D721Med (cell line): ENCODE measurements around the gene E2F8.

ENCODE experiments used
- DNase-seq: peaks from one replicate; pipeline ENCODE4 v3.0.0; 2011; ENCODE audit warnings: low spot score; ENCODE audit not compliant: insufficient read length
- FAIRE-seq: peaks from 2 replicates; lab custom pipeline; 2011; peaks lifted over from hg19 to GRCh38; lab: Jason Lieb, UNC
- TF ChIP-seq, protein P1 (sequence below): IDR thresholded peaks from 2 replicates; pipeline ENCODE4 v1.5.1; 2012; ENCODE audit warnings: mild to moderate bottlenecking, control low read depth; ENCODE audit not compliant: insufficient read depth; ENCODE audit errors: missing control alignments

The E2F8 gene

DNA sequence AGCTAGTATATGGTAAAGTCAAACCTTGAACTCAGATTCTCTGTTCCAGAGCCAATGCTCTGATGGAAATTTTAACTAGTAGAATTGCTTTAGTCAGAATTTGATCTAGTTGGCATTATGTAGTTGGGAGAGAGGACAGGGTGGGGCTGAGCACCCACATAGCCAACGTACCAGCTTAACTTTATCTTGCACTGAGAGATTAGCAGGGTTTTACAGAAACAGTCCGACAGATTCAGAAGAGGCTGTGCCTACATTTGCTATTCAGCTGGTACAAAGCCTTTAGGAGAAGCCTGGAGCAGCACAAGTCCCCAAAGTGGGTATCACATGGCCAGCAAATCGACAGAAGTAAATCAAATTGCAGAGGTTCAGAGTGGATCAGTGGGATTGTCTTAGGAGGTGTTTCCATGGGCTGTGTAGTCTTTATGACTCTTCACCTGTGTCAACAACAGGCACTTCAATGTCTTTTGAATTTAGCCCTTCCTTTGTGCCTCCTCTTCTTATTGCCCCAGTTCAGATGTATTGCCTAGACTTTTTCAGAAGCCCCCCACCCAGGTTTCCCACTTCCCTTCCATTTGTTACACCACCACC lies 31.7 kb downstream of the E2F8 start:
- DNase-seq (no peak), FAIRE-seq (no peak)
- TF ChIP-seq, protein P1, sequence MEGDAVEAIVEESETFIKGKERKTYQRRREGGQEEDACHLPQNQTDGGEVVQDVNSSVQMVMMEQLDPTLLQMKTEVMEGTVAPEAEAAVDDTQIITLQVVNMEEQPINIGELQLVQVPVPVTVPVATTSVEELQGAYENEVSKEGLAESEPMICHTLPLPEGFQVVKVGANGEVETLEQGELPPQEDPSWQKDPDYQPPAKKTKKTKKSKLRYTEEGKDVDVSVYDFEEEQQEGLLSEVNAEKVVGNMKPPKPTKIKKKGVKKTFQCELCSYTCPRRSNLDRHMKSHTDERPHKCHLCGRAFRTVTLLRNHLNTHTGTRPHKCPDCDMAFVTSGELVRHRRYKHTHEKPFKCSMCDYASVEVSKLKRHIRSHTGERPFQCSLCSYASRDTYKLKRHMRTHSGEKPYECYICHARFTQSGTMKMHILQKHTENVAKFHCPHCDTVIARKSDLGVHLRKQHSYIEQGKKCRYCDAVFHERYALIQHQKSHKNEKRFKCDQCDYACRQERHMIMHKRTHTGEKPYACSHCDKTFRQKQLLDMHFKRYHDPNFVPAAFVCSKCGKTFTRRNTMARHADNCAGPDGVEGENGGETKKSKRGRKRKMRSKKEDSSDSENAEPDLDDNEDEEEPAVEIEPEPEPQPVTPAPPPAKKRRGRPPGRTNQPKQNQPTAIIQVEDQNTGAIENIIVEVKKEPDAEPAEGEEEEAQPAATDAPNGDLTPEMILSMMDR = no peak

DNA sequence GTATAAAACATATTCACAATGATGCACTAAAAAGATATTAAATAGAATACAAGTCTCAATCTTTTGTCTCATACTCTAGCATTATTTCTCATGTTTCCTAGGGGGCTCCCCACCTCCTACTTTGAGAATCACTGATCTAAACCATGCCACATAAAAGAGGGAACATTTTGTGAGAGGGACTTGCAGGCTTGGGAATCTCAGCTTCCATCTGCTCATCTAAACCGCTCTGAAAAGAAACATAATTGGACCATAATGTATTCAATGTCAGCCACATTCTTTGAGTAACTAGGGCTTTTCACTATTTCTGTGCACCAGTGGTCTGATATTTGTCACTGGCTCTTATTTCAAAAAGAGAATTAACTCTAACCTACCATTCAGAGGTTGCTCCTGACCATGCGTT lies 32.6 kb downstream of the E2F8 start:
- DNase-seq (no peak), FAIRE-seq (no peak)
- TF ChIP-seq, protein P1 = no peak

GRCh38 chr11:19204836-19205235 lies 35.9 kb downstream of the E2F8 start:
- FAIRE-seq = no peak
- DNase-seq = no peak
- TF ChIP-seq, protein P1 = no peak

- DNase-seq = no peak
- TF ChIP-seq, protein P1 = no peak
- FAIRE-seq = no peak
Measured at GRCh38 chr11:19201737-19202605, 38.8 kb downstream of the E2F8 start, which contains the start of gene CSRP3. Gene CSRP3 (minus strand): TSS chr11:19201983. CDS start chr11:19192448, 9,535 bp downstream.

DNA sequence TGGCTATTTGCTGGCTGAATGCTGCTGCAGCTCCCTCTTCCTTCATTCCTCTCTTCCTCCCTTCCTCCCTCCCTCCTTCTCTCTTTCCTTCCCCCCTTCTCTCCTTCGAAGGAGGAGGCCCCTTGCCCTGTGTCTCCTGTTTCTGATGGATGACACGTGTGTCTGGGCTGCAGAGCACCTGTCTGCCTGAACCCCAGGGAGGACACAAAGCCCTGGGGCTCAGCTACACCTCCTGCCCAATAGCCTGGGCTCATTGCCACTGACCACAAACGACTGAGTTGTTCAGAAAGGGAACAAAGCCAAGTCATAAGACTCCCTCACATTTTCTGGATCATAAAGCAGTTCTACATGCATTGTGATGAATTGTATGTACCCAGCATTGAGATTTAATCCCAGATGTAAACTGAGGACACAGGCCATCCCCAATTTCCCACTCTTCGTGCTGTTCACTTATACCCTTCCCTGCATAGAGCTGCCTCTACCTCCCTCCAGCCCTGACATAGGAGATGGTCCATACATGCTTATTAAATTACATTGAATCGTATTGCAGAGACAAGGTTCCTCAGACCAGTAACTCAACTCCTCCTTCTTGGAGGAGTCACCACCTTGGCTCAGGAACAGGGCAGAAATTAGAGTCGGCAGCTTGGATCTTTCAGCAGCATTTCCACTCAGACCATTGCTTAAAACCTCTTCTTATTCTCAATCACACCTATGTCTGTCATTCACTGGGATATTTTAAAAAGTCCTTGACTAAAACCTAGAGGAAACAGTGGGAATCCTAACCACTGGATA lies 40.1 kb downstream of the E2F8 start:
- DNase-seq = no peak
- no peak for FAIRE-seq
- TF ChIP-seq, protein P1 = no peak

GRCh38 chr11:19199771-19200170 lies 41.0 kb downstream of the E2F8 start:
- TF ChIP-seq, protein P1 = no peak
- no peak for FAIRE-seq
- no peak for DNase-seq
